ENCODE measurements around the gene TGM4.

Gene TGM4

DNA sequence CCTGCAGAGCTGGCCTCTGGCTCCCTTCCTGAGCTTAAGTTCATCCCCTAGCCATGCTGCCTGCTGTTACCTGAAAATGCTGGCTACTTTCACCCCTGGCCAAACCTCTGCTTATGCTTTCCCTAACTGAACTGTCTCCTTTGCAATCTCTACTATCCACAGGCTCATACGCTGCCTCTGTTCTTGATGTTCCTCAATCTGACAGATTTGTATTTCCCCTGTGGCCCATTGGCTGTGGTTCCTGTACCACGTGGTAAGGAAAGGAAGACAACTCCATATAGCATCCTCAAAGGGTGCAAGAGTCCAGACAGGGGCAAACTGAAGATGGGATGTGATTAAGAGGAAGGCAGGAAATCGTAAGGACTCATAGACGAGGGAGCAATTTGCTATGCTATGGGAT, 33.2 kb downstream of the TGM4 start:
- TF ChIP-seq, protein P1, sequence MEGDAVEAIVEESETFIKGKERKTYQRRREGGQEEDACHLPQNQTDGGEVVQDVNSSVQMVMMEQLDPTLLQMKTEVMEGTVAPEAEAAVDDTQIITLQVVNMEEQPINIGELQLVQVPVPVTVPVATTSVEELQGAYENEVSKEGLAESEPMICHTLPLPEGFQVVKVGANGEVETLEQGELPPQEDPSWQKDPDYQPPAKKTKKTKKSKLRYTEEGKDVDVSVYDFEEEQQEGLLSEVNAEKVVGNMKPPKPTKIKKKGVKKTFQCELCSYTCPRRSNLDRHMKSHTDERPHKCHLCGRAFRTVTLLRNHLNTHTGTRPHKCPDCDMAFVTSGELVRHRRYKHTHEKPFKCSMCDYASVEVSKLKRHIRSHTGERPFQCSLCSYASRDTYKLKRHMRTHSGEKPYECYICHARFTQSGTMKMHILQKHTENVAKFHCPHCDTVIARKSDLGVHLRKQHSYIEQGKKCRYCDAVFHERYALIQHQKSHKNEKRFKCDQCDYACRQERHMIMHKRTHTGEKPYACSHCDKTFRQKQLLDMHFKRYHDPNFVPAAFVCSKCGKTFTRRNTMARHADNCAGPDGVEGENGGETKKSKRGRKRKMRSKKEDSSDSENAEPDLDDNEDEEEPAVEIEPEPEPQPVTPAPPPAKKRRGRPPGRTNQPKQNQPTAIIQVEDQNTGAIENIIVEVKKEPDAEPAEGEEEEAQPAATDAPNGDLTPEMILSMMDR (IDR thresholded peaks at IDR 0.05): no peak

GRCh38 chr3:44909063-44909462, 34.7 kb downstream of the TGM4 start:
- TF ChIP-seq, protein P1 (IDR thresholded peaks at IDR 0.05): no peak

- TF ChIP-seq, protein P1 (IDR thresholded peaks at IDR 0.05): no peak
Observed at GRCh38 chr3:44910693-44911092, 36.3 kb downstream of the TGM4 start.

- TF ChIP-seq, protein P1 (IDR thresholded peaks at IDR 0.05): peak; percentile 74
Observed at GRCh38 chr3:44913868-44914468, 39.6 kb downstream of the TGM4 start.

DNA sequence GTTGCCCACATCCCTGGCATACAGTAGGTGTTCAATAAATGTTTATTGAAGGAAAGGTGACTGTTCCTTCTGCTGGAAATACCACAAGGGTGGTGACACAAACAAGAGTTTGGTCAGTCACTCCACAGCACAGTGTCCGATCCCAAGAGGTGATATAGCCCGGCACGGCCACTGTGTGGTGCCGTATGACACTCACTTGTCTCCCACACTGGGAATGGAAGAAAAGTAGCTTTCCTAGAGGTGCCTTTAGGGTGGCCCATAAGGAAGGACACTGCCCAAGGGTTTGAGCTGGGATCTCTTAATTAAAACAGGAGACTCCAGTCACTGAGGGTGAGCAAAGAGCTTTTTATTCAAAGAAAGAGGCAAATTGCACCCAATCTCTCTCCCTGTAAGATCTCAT, 40.5 kb downstream of the TGM4 start:
- TF ChIP-seq, protein P1 (IDR thresholded peaks at IDR 0.05): peak; percentile 47

GRCh38 chr3:44915702-44916438, 41.5 kb downstream of the TGM4 start:
- TF ChIP-seq, protein P1 (IDR thresholded peaks at IDR 0.05): no peak

DNA sequence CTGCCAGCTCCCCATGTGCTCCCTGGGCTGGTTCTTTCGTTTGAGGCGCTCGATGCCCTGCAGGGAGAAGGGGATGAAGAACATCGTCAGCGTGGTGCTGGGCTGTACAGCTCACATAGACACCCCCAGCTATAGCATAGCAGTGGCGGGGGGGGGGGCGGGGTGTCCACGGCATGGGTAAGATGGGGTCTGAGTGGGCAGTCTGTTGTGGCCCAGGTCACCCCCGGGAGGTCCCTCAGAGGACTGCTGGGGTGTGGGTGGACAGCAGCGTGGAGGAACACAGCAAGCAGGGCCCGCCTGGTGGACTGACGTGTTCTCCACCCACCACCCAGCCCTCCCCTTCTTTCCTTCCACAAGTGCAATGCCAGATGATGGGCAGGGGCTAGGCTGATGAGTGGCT, 43.7 kb downstream of the TGM4 start:
- TF ChIP-seq, protein P1 (IDR thresholded peaks at IDR 0.05): no peak
